Right atrium auricular region (tissue), 2 donors: ENCODE data around the gene RAG1. TPM values are rescaled to one million over a fixed set of nuclear protein-coding genes. Genes with fewer than 3 reads are reported as not detected.

Experiments used
- DNase-seq: peaks from one replicate; pipeline ENCODE4 v3.0.0-alpha.2; 2019; ENCODE audit warnings: low spot score
- H3K27ac ChIP-seq, 2 donors: fragments of 200-600 bp; sonication (generic); 1 replicate in 1 of 2; 2 replicates in 1 of 2; pipeline ENCODE4 v1.5.1; 2016 to 2019
- H3K27me3 ChIP-seq, 2 donors: fragments of 200-600 bp; sonication (generic); one replicate each; pipeline versions ENCODE4 v1.5.1 to v1.6.0; 2017 to 2019
- H3K36me3 ChIP-seq: fragments of 200-600 bp; sonication (generic); one replicate; pipeline ENCODE4 v1.5.1; 2016
- H3K4me1 ChIP-seq, 2 donors: fragments of 200-600 bp; sonication (generic); one replicate each; pipeline versions ENCODE4 v1.5.1 to v1.6.0; 2017 to 2019
- H3K4me3 ChIP-seq, 2 donors: fragments of 200-600 bp; sonication (generic); 1 replicate in 1 of 2; 2 replicates in 1 of 2; pipeline ENCODE4 v1.5.1; 2017 to 2019; ENCODE audit warnings: mild to moderate bottlenecking in 1 of 2, moderate library complexity in 1 of 2
- H3K9me3 ChIP-seq, 2 donors: fragments of 200-600 bp; sonication (generic); one replicate each; pipeline ENCODE4 v1.5.1; 2019
- total RNA-seq, 2 donors: library from RNA; depleted of rRNA; stranded (reverse); fragments of >200 nt; gene quantifications; one replicate each; pipeline ENCODE4 v1.1.0, GENCODE V29; 2016
- TF ChIP-seq, protein P1 (sequence below), 2 donors: fragments of 200-600 bp; sonication (generic); IDR thresholded peaks; one replicate each; pipeline ENCODE4 v1.5.1; 2019; ENCODE audit warnings: antibody characterized with exemption in 2 of 2

Gene RAG1
- total RNA-seq, 2 donors from 2014 or later: 0.41 to 1.5 TPM

DNA sequence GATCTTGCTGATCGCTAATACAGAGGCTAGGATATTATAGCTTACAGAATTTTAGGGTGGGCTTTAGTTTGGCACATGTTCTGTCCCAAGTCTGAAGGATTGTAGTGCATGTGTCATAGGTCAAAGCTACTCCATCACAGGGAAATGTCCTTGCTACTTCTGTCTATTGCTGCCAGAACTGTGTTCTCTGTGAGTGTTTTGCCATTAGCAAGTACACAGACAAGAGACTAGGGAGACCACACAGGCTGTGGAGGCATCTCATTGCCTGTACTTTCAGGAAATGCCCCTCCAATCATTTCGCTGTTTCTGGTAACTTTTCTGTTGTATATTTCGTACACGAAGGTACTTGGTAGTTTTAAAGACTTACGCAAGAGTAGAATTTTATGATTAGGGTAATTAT lies 55.7 kb downstream of the RAG1 start:
- H3K9me3 ChIP-seq: no peaks in the 10 kb centered on the region
- no peak for DNase-seq
- no peaks in the 10 kb centered on the region for H3K36me3 ChIP-seq
- no peaks in the 10 kb centered on the region for H3K27me3 ChIP-seq
- peaks cover 0 to 17% of the 10 kb centered on the region in 2 donors for H3K4me1 ChIP-seq
- no peak overlapping the region for H3K4me3 ChIP-seq
- H3K27ac ChIP-seq: no peak overlapping the region
- TF ChIP-seq, protein P1, sequence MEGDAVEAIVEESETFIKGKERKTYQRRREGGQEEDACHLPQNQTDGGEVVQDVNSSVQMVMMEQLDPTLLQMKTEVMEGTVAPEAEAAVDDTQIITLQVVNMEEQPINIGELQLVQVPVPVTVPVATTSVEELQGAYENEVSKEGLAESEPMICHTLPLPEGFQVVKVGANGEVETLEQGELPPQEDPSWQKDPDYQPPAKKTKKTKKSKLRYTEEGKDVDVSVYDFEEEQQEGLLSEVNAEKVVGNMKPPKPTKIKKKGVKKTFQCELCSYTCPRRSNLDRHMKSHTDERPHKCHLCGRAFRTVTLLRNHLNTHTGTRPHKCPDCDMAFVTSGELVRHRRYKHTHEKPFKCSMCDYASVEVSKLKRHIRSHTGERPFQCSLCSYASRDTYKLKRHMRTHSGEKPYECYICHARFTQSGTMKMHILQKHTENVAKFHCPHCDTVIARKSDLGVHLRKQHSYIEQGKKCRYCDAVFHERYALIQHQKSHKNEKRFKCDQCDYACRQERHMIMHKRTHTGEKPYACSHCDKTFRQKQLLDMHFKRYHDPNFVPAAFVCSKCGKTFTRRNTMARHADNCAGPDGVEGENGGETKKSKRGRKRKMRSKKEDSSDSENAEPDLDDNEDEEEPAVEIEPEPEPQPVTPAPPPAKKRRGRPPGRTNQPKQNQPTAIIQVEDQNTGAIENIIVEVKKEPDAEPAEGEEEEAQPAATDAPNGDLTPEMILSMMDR (IDR thresholded peaks at IDR 0.05): no peak

DNA sequence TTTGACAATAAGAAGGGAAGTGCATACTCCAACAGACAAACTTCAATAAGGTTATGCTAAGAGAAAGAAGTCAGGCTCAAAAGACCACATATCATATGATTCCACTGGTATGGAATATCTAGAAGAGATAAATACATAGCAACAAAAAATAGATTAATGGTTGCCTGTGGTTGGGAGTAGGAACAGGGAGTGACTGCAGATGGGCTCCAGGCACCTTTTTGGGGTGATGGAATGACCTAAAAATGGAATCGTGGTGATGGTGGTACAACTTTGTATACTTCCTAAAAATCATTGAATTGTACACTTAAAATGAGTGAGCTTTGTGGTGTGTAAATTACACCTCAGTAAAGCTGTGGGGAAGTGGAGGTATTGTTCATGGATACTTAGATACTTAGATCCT lies 59.2 kb downstream of the RAG1 start:
- no peak for DNase-seq

DNA sequence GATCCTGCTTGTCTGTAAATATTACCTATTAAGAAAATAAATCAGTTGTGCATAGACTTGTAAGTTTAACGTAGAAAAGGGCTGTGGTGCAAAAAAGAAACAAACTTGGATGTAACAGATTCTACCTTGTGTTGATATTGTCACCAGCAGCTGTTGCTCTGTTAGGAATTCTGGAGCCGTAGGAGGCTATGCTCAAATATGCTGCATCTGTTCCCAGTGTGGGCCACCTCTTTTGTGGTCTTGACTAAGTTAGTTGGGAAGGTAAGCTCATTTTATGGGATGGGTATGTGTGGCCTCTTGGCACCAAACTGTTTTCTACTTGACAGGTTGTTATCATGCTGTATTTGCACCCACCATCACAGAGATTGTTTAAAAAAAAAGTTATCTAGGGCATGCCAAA lies 59.7 kb downstream of the RAG1 start:
- no peak overlapping the region for H3K4me3 ChIP-seq
- no peak overlapping the region for H3K27ac ChIP-seq
- H3K9me3 ChIP-seq: no peaks in the 10 kb centered on the region
- TF ChIP-seq, protein P1 (IDR thresholded peaks at IDR 0.05): no peak
- DNase-seq: no peak
- no peaks in the 10 kb centered on the region for H3K4me1 ChIP-seq
- no peaks in the 10 kb centered on the region for H3K36me3 ChIP-seq
- H3K27me3 ChIP-seq: no peaks in the 10 kb centered on the region

More for the DNA sequence above, 59.2 kb downstream of the RAG1 start:
- H3K27ac ChIP-seq: no peak overlapping the region
- H3K27me3 ChIP-seq: no peaks in the 10 kb centered on the region
- no peak overlapping the region for H3K4me3 ChIP-seq
- no peaks in the 10 kb centered on the region for H3K9me3 ChIP-seq
- no peaks in the 10 kb centered on the region for H3K36me3 ChIP-seq
- TF ChIP-seq, protein P1 (IDR thresholded peaks at IDR 0.05): no peak
- no peaks in the 10 kb centered on the region for H3K4me1 ChIP-seq

DNA sequence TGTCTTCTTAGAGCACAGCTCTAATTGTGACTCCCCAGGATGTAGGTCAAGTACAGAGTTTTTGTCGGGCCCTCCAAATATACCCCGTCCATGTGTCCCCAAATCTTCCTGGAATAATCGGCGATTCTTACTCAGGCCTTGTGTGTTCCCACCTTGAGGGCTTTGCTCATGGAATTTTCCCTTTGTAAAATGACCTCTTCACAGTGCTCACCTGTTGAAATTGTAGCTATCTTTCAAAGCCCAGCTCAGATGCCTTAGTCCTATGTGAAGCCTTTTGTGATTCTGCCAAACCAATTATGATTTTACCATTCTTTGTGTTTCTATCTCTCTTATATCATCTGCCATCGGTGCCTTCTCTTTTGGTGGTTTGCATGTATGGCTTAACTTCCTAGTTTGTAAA lies 60.3 kb downstream of the RAG1 start:
- Histone ChIP-seq H3K27ac (no peak overlapping the region), H3K36me3 (no peaks in the 10 kb centered on the region), H3K4me1 (no peaks in the 10 kb centered on the region), H3K9me3 (no peaks in the 10 kb centered on the region), H3K27me3 (no peaks in the 10 kb centered on the region), H3K4me3 (no peak overlapping the region)
- no peak for DNase-seq
- TF ChIP-seq, protein P1 (IDR thresholded peaks at IDR 0.05): no peak

DNA sequence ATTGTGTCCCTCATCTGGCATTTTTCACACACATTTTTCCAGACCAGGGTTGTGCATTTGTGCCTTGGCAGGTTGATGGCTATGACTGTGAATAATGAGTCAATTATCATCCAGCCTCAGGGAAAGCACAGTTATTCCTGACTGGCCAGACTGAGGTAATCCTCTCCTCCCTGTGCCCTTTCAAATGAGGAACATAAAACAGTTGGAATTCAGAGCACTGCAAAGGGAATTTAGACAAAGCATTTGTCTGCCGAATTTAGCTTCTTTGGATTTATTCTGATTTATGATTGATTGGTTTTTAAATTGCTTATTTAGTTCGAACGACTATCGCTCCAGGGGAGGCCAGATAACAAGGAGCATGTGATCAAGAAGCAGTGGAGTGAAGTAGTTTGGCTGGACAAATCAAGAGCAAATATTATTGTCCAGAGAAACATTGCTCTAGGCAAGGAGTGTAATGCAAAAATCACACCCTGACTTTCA lies 61.0 kb downstream of the RAG1 start:
- no peaks in the 10 kb centered on the region for H3K4me1 ChIP-seq
- no peaks in the 10 kb centered on the region for H3K9me3 ChIP-seq
- H3K27me3 ChIP-seq: no peaks in the 10 kb centered on the region
- TF ChIP-seq, protein P1 (IDR thresholded peaks at IDR 0.05): no peak
- H3K36me3 ChIP-seq: no peaks in the 10 kb centered on the region
- H3K4me3 ChIP-seq: no peak overlapping the region
- no peak overlapping the region for H3K27ac ChIP-seq
- DNase-seq: no peak

Other genes with a start within 250 kb of the RAG1 start
- 10 to 100 TPM in 1 of 2 donors, 1 to 10 TPM in 1; 10.0 to 10.7 TPM for gene TRAF6, start 57.7 kb upstream of the RAG1 start, total RNA-seq
- gene IFTAP, start 26.5 kb downstream of the RAG1 start, total RNA-seq: 10 to 100 TPM; 37.7 to 47.9 TPM
- not detected for gene RAG2, start 30.2 kb downstream of the RAG1 start, total RNA-seq